GM18511 (cell line): ENCODE data around the gene SLC7A1.
A peak's percentile ranks its signal among the peaks of the same experiment; 100 is the strongest.

Experiments
- ATAC-seq: cut with Tn5 transposase; IDR thresholded peaks from one replicate; pipeline ENCODE4 v1.9.1; 2021; ENCODE audit warnings: mild to moderate bottlenecking, moderate library complexity; ENCODE audit not compliant: unreplicated experiment

SLC7A1 gene

GRCh38 chr13:29513002-29513980, 82.2 kb downstream of the SLC7A1 start:
- no peak for ATAC-seq

GRCh38 chr13:29511980-29512379, 83.5 kb downstream of the SLC7A1 start:
- ATAC-seq, result no peak

GRCh38 chr13:29511106-29511796, 84.2 kb downstream of the SLC7A1 start:
- ATAC-seq, result no peak

- no peak for ATAC-seq
Observed at GRCh38 chr13:29510651-29511084, 84.8 kb downstream of the SLC7A1 start.

GRCh38 chr13:29509999-29510589, 85.4 kb downstream of the SLC7A1 start:
- ATAC-seq, result no peak

GRCh38 chr13:29508876-29509252, 86.6 kb downstream of the SLC7A1 start:
- ATAC-seq, result no peak

- peak; percentile 86 for ATAC-seq
Observed at GRCh38 chr13:29508130-29508875, 87.2 kb downstream of the SLC7A1 start.

GRCh38 chr13:29507356-29507755, 88.1 kb downstream of the SLC7A1 start:
- no peak for ATAC-seq

GRCh38 chr13:29505950-29506349, 89.5 kb downstream of the SLC7A1 start:
- ATAC-seq, result no peak

GRCh38 chr13:29505511-29505910, 90.0 kb downstream of the SLC7A1 start:
- ATAC-seq, result no peak

GRCh38 chr13:29504691-29505090, 90.8 kb downstream of the SLC7A1 start:
- ATAC-seq, result no peak

GRCh38 chr13:29503041-29503837, 92.2 kb downstream of the SLC7A1 start:
- no peak for ATAC-seq

- ATAC-seq, result no peak
Observed at GRCh38 chr13:29502391-29503008, 93.0 kb downstream of the SLC7A1 start.

GRCh38 chr13:29501674-29502073, 93.8 kb downstream of the SLC7A1 start:
- ATAC-seq, result no peak

- no peak for ATAC-seq
Observed at GRCh38 chr13:29500386-29500785, 95.1 kb downstream of the SLC7A1 start.

- ATAC-seq, result no peak
Observed at GRCh38 chr13:29499506-29500165, 95.9 kb downstream of the SLC7A1 start.

- no peak for ATAC-seq
Observed at GRCh38 chr13:29498426-29499040, 97.0 kb downstream of the SLC7A1 start.

GRCh38 chr13:29497137-29497654, 98.3 kb downstream of the SLC7A1 start:
- no peak for ATAC-seq
